Prostate gland (tissue), 2 donors: ENCODE measurements around the gene FRMD4A. TPM values are rescaled to one million over a fixed set of nuclear protein-coding genes. Genes with fewer than 3 reads are reported as not detected.
"Not testable (repeated sequence)": the region's sequence is repeated elsewhere in the genome, so short reads cannot be mapped to it uniquely, and the experiment has no call there.

ENCODE experiments used
- DNase-seq: peaks from one replicate; pipeline ENCODE4 v3.0.0-alpha.2; 2019; ENCODE audit warnings: low spot score
- H3K27ac ChIP-seq, 2 donors: fragments of 200-600 bp; sonication (generic); 2 replicates each; pipeline ENCODE4 v1.5.1; 2017 to 2019
- H3K27me3 ChIP-seq: fragments of 200-600 bp; sonication (generic); replicated peaks from 2 replicates; pipeline ENCODE4 v1.5.1; 2019; ENCODE audit not compliant: insufficient read depth
- H3K36me3 ChIP-seq, 2 donors: fragments of 200-600 bp; sonication (generic); 1 replicate in 1 of 2; 2 replicates in 1 of 2; pipeline versions ENCODE4 v1.5.1 to v1.8.1; 2017 to 2019
- H3K4me1 ChIP-seq: fragments of 200-600 bp; sonication (generic); replicated peaks from 2 replicates; pipeline ENCODE4 v1.5.1; 2019
- H3K4me3 ChIP-seq, 2 donors: fragments of 200-600 bp; sonication (generic); 2 replicates each; pipeline ENCODE4 v1.5.1; 2017 to 2019
- H3K9me3 ChIP-seq: fragments of 200-600 bp; sonication (generic); 2 replicates; pipeline ENCODE4 v1.5.1; 2017
- CTCF ChIP-seq, 4 experiments: fragments of 200-600 bp in 2 of 4; fragments of 450-650 bp in 2 of 4; sonication (generic) in 2 of 4; IDR thresholded peaks; 1 replicate in 3 of 4; 2 replicates in 1 of 4; pipeline ENCODE4 v1.5.1; 2016 to 2019; ENCODE audit warnings: antibody characterized with exemption in 4 of 4, mild to moderate bottlenecking in 2 of 4, moderate library complexity in 2 of 4
- POLR2A ChIP-seq: fragments of 450-650 bp; IDR thresholded peaks from one replicate; pipeline ENCODE4 v1.6.1; 2016; ENCODE audit warnings: antibody characterized with exemption, mild to moderate bottlenecking
- POLR2AphosphoS5 ChIP-seq: sonication (generic); formaldehyde crosslinking; IDR thresholded peaks from one replicate; pipeline ENCODE4 v1.6.1; 2017; ENCODE audit warnings: antibody characterized with exemption
- WGBS: methylation state at CpG from one replicate; pipeline ENCODE4 v1.1.5; 2018; 5-methylcytosine and 5-hydroxymethylcytosine counted together
- intact Hi-C: fragments of 100-400 bp; cut with DNase I; formaldehyde crosslinking; loops from one replicate; pipeline ENCODE4 v1.14.2; 2022
- total RNA-seq, 2 donors: library from RNA; depleted of rRNA; stranded (reverse); fragments of >200 nt; gene quantifications; one replicate each; pipeline ENCODE4 v1.1.0, GENCODE V29; 2016

The FRMD4A gene
- total RNA-seq, 2 donors from 2014 or later, result 38.0 to 53.2 TPM

GRCh38 chr10:14142606-14143250 lies 188.0 kb downstream of the FRMD4A start:
- peaks cover 2% of the 10 kb centered on the region for H3K27me3 ChIP-seq
- no peak for TF ChIP-seq POLR2AphosphoS5
- no peak for TF ChIP-seq CTCF (IDR thresholded peaks at IDR 0.05)
- TF ChIP-seq POLR2A, result no peak
- no peaks in the 10 kb centered on the region for H3K9me3 ChIP-seq
- intact Hi-C loops, result no loop called here
- no peak for DNase-seq
- no peaks in the 10 kb centered on the region for H3K36me3 ChIP-seq
- WGBS, result 81% methylated on average over 4 of the region's 4 CpGs
- H3K27ac ChIP-seq, result no peak overlapping the region
- no peaks in the 10 kb centered on the region for H3K4me1 ChIP-seq
- H3K4me3 ChIP-seq, result no peak overlapping the region

- intact Hi-C loops, result no loop called here
Observed at GRCh38 chr10:14141283-14141682, 189.4 kb downstream of the FRMD4A start.

DNA sequence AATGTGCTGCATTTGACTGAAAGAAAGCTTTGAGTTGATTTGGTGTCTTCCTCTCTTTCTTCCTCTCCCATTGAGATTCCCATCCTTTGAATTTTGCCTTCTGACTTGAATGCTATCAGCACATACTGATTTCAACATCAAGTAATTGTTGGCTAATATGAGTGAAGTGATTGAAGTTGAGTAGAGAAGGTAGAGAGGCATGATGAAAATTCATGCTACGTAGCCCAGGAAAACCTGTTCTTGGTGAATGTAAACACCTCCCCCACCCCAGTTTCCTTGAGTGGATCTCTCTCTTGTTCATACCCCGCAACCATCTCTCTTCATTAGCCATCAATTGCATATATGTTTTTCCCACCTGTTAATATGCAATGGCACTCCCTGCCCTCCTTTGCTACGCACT lies 193.3 kb downstream of the FRMD4A start:
- WGBS, result 92% methylated on average over 3 of the region's 3 CpGs
- H3K4me1 ChIP-seq, result no peaks in the 10 kb centered on the region
- no peak overlapping the region for H3K27ac ChIP-seq
- no peaks in the 10 kb centered on the region for H3K9me3 ChIP-seq
- intact Hi-C loops, result no loop called here
- no peak overlapping the region for H3K4me3 ChIP-seq
- DNase-seq, result no peak
- TF ChIP-seq POLR2A (no peak), CTCF (IDR thresholded peaks at IDR 0.05) (no peak), POLR2AphosphoS5 (no peak)
- H3K36me3 ChIP-seq, result no peaks in the 10 kb centered on the region
- H3K27me3 ChIP-seq, result peaks cover 2% of the 10 kb centered on the region

More at GRCh38 chr10:14141283-14141682, 189.4 kb downstream of the FRMD4A start:
- DNase-seq, result no peak
- H3K4me3 ChIP-seq, result no peak overlapping the region
- WGBS, result 89% methylated on average over 5 of the region's 5 CpGs
- H3K9me3 ChIP-seq, result no peaks in the 10 kb centered on the region
- H3K27ac ChIP-seq, result no peak overlapping the region
- TF ChIP-seq POLR2A, result no peak
- TF ChIP-seq CTCF (IDR thresholded peaks at IDR 0.05), result no peak
- no peak for TF ChIP-seq POLR2AphosphoS5
- no peaks in the 10 kb centered on the region for H3K36me3 ChIP-seq
- H3K4me1 ChIP-seq, result no peaks in the 10 kb centered on the region
- peaks cover 2% of the 10 kb centered on the region for H3K27me3 ChIP-seq

GRCh38 chr10:14135196-14135595 lies 195.5 kb downstream of the FRMD4A start:
- H3K4me3 ChIP-seq, H3K9me3 ChIP-seq, H3K36me3 ChIP-seq, H3K4me1 ChIP-seq, intact Hi-C loops, H3K27me3 ChIP-seq, DNase-seq, H3K27ac ChIP-seq: not testable (repeated sequence)
- WGBS, result 73% methylated on average over 2 of the region's 2 CpGs

DNA sequence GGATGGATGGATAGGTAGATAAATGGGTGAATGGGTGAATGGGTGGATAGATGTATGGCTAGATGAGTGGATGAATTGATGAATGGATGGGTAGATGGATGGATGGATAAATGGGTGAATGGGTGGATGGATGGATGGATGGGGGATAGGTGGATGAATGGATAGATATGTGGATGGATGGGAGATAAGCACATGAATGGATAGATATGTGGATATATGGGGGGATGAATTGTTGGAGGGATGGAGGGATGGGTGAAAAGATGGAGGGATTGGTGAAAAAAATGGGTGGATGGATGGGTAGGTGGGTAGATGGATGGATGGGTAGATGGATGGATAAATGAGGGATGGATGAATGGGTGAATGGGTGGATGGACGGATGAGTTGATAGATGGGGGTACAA lies 196.4 kb downstream of the FRMD4A start:
- no peaks in the 10 kb centered on the region for H3K9me3 ChIP-seq
- no peak overlapping the region for H3K4me3 ChIP-seq
- H3K27ac ChIP-seq, result no peak overlapping the region
- H3K36me3 ChIP-seq, result no peaks in the 10 kb centered on the region
- no peak for DNase-seq
- intact Hi-C loops, result no loop called here
- 92% methylated on average over 1 of the region's 1 CpG for WGBS
- no peak for TF ChIP-seq POLR2A
- TF ChIP-seq POLR2AphosphoS5, result no peak
- TF ChIP-seq CTCF (IDR thresholded peaks at IDR 0.05), result no peak
- no peaks in the 10 kb centered on the region for H3K4me1 ChIP-seq
- H3K27me3 ChIP-seq, result no peaks in the 10 kb centered on the region
